HCT116 (cell line): ENCODE results near the gene APBB2. TPM values are rescaled to one million over a fixed set of nuclear protein-coding genes. Genes with fewer than 3 reads are reported as not detected.

Experiments used
- ATAC-seq: fragments of 200-7000 bp; cut with Tn5 transposase; 2 replicates; pipeline ENCODE4 v1.9.1; 2020; ENCODE audit warnings: mild to moderate bottlenecking, moderate library complexity
- BruUV-seq: library from RNA; stranded (reverse); fragments of 400-500 nt; replicated peaks from 2 replicates; lab custom pipeline; 2021; lab: Mats Ljungman, UMichigan
- CTCF ChIA-PET: fragments of 300-600 bp; sonication (Branson Sonifier 250); formaldehyde crosslinking; loops from one replicate; lab custom pipeline; 2021; ENCODE audit warnings: antibody characterized with exemption; lab: Charles Lee
- POLR2A ChIA-PET: fragments of 300-600, 350-600 bp; sonication (Branson Sonifier 250); formaldehyde crosslinking; loops from one replicate; lab custom pipeline; 2021; ENCODE audit warnings: antibody characterized with exemption; lab: Charles Lee
- RAD21 ChIA-PET, 2 experiments: fragments of 300-600 bp; sonication (Branson Sonifier 250); formaldehyde crosslinking; loops; one replicate each; lab custom pipeline; 2023; ENCODE audit warnings: low total read pairs in 2 of 2; ENCODE audit not compliant: uncharacterized antibody in 2 of 2, unreplicated experiment in 2 of 2, low non-redundant PET in 1 of 2; lab: Charles Lee
- DNase-seq: peaks from one replicate; pipeline ENCODE4 v3.0.0-alpha.2; 2010; ENCODE audit warnings: low read depth, low spot score
- H2AFZ ChIP-seq: fragments of 200-600 bp; shearing (Covaris generic), sonication (generic); 2 replicates; pipeline ENCODE4 v1.6.1; 2017; ENCODE audit warnings: low read depth, mixed run types, mixed read lengths, antibody characterized with exemption, low read length; ENCODE audit not compliant: poor library complexity, severe bottlenecking
- H3K27ac ChIP-seq: 2 replicates; pipeline ENCODE4 v1.5.1; 2012; ENCODE audit warnings: low read depth, low read length
- H3K27me3 ChIP-seq: fragments of 200-600 bp; sonication (generic); 2 replicates; pipeline ENCODE4 v1.6.1; 2016; ENCODE audit warnings: mixed run types, low read length, mixed read lengths; ENCODE audit not compliant: insufficient read depth
- H3K36me3 ChIP-seq, 2 experiments: fragments of 200-500 bp in 1 of 2; fragments of 200-600 bp in 1 of 2; sonication (Bioruptor generic) in 1 of 2; sonication (generic) in 1 of 2; 2 replicates each; pipeline versions ENCODE4 v1.5.1 to v1.6.1; 2014 to 2016; ENCODE audit warnings: low read length in 2 of 2, inconsistent platforms in 1 of 2, mixed read lengths in 1 of 2, mixed run types in 1 of 2; ENCODE audit not compliant: insufficient read depth in 2 of 2, control insufficient read depth in 1 of 2
- H3K4me1 ChIP-seq, 2 experiments: fragments of 200-600 bp in 1 of 2; sonication (generic) in 1 of 2; 2 replicates each; pipeline versions ENCODE4 v1.5.1 to v1.6.1; 2012 to 2017; ENCODE audit warnings: low read length in 2 of 2, inconsistent platforms in 1 of 2, mild to moderate bottlenecking in 1 of 2, mixed read lengths in 1 of 2, mixed run types in 1 of 2, moderate library complexity in 1 of 2; ENCODE audit not compliant: insufficient read depth in 2 of 2, control insufficient read depth in 1 of 2
- H3K4me2 ChIP-seq: fragments of 200-600 bp; sonication (generic); 2 replicates; pipeline ENCODE4 v1.6.1; 2017; ENCODE audit warnings: mixed run types, low read length, mixed read lengths
- H3K4me3 ChIP-seq, 2 experiments: fragments of 200-600 bp in 1 of 2; sonication (generic) in 1 of 2; replicated peaks in 1 of 2; 2 replicates each; pipeline ENCODE4 v1.5.1; 2011 to 2016; ENCODE audit warnings: low read length in 2 of 2, control low read depth in 1 of 2, low read depth in 1 of 2, mild to moderate bottlenecking in 1 of 2, mixed read lengths in 1 of 2, mixed run types in 1 of 2
- H3K79me2 ChIP-seq: fragments of 200-600 bp; sonication (generic); 2 replicates; pipeline ENCODE4 v1.6.1; 2017; ENCODE audit warnings: mild to moderate bottlenecking, mixed run types, low read length, moderate library complexity, mixed read lengths; ENCODE audit not compliant: insufficient read depth
- H3K9ac ChIP-seq: fragments of 200-600 bp; sonication (generic); 2 replicates; pipeline ENCODE4 v1.6.1; 2016; ENCODE audit warnings: low read length, mixed read lengths
- H3K9me2 ChIP-seq: fragments of 200-600 bp; sonication (generic), shearing (Covaris generic); 2 replicates; pipeline ENCODE4 v1.6.1; 2017; ENCODE audit warnings: mixed run types, mild to moderate bottlenecking, moderate library complexity; ENCODE audit not compliant: insufficient read depth
- H3K9me3 ChIP-seq, 2 experiments: fragments of 200-500 bp in 1 of 2; fragments of 200-600 bp in 1 of 2; sonication (Bioruptor generic) in 1 of 2; sonication (generic) in 1 of 2; 2 replicates each; pipeline ENCODE4 v1.6.1; 2014 to 2017; ENCODE audit warnings: low read length in 2 of 2, mixed read lengths in 2 of 2, inconsistent platforms in 1 of 2, low read depth in 1 of 2, mild to moderate bottlenecking in 1 of 2, mixed run types in 1 of 2, moderate library complexity in 1 of 2; ENCODE audit not compliant: control insufficient read depth in 1 of 2, insufficient read depth in 1 of 2
- H4K20me1 ChIP-seq: fragments of 200-600 bp; sonication (generic), shearing (Covaris generic); 2 replicates; pipeline ENCODE4 v1.6.1; 2017; ENCODE audit warnings: mixed run types, mild to moderate bottlenecking, moderate library complexity; ENCODE audit not compliant: insufficient read depth
- CEBPB ChIP-seq: IDR thresholded peaks from 2 replicates; pipeline ENCODE4 v1.6.1; 2012; ENCODE audit warnings: low read depth
- EGR1 ChIP-seq: IDR thresholded peaks from 2 replicates; pipeline ENCODE4 v1.6.1; 2012; ENCODE audit warnings: low read depth
- ELF1 ChIP-seq: IDR thresholded peaks from 2 replicates; pipeline ENCODE4 v1.6.1; 2012; ENCODE audit warnings: low read depth, borderline replicate concordance
- EZH2 ChIP-seq: fragments of 200-600 bp; sonication (generic); IDR thresholded peaks from 2 replicates; pipeline ENCODE4 v1.6.1; 2017; ENCODE audit warnings: antibody characterized with exemption, mixed run types
- SP1 ChIP-seq: IDR thresholded peaks from 2 replicates; pipeline ENCODE4 v1.6.1; 2012; ENCODE audit warnings: low read depth
- SRF ChIP-seq: IDR thresholded peaks from 2 replicates; pipeline ENCODE4 v1.6.1; 2012; ENCODE audit warnings: low read depth
- TCF7L2 ChIP-seq: IDR thresholded peaks from 2 replicates; pipeline ENCODE4 v1.7.0; 2011; ENCODE audit warnings: borderline replicate concordance, inconsistent platforms; ENCODE audit not compliant: insufficient read depth, insufficient read length; ENCODE audit errors: extremely low read depth
- ZFX ChIP-seq: fragments of 450-650 bp; IDR thresholded peaks from 2 replicates; pipeline ENCODE4 v1.6.1; 2017
- intact Hi-C: fragments of 100-400 bp; cut with micrococcal nuclease; formaldehyde crosslinking; loops from 2 replicates; pipeline ENCODE4 v1.10.0; 2022
- total RNA-seq: library from RNA; stranded (reverse); gene quantifications from one replicate; pipeline ENCODE4 v1.2.1, GENCODE V29; 2021; ENCODE audit not compliant: unreplicated experiment
- TF ChIP-seq, protein P1 (sequence below): IDR thresholded peaks from 2 replicates; pipeline ENCODE4 v1.6.1; 2012; ENCODE audit warnings: low read depth
- TF ChIP-seq, protein P2 (sequence below), 3 experiments: fragments of 200-600 bp in 1 of 3; sonication (generic) in 1 of 3; IDR thresholded peaks in 2 of 3; conservative IDR thresholded peaks in 1 of 3; 2 replicates each; pipeline ENCODE4 v1.5.1; 2012 to 2017; ENCODE audit warnings: low read depth in 2 of 3, low read length in 2 of 3, antibody characterized with exemption in 1 of 3, borderline replicate concordance in 1 of 3, control low read depth in 1 of 3, mild to moderate bottlenecking in 1 of 3, mixed read lengths in 1 of 3, mixed run types in 1 of 3, moderate library complexity in 1 of 3; ENCODE audit not compliant: insufficient read depth in 1 of 3
- TF ChIP-seq, protein P3 (sequence below): IDR thresholded peaks from 2 replicates; pipeline ENCODE4 v1.6.1; 2012

The APBB2 gene
- total RNA-seq, 1 experiment from 2014 or later, result 72.5 TPM

DNA sequence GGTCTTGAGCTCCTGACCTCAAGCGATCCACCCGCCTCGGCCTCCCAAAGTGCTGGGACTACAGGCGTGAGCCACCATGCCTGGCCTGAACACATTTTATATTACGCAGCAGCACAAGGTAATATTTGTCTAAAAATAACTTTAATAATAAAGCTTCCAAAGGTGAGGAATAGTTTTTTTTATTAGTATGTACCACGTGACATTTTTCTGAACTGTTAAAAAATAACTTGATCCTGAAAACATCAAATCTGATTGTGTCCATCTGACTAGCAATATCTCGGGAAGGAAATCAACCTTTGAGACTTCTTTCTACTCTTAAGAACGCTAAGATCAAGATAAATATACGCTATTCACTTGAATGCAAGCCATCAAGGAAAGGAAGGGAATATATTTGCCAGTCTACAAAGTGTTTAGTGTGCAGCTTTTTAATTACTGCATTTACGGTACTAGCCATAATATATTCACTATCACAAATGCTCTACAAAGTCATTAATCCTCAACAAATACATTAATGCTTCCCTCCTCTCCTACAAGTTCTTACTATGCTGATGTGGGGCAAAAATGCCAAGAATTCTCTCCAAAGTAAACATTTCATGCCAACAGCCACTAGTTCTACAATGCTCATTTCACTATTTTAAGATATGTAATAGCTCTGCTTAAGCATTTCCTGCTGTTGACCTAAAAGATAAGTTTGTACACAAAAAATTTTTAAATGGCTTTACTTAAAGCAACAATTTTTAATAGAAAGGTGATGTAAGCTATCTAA lies 143.6 kb downstream of the APBB2 start:
- no peak overlapping the region for H3K4me2 ChIP-seq
- H3K9ac ChIP-seq, result no peak overlapping the region
- no peak overlapping the region for H3K27ac ChIP-seq
- peaks cover 68% of the 10 kb centered on the region for H3K79me2 ChIP-seq
- POLR2A ChIA-PET, result interaction anchor here (1.2 kb wide), 1 partner anchor 12 kb away, joined by 3 read pairs; no protein-coding TSS in a partner anchor
- peaks cover 9% of the 10 kb centered on the region; the same call in 1 of the 2 replicates for H4K20me1 ChIP-seq
- DNase-seq (no peak), ATAC-seq (no peak)
- RAD21 ChIA-PET, result no interaction called here
- TF ChIP-seq CEBPB (no peak), SP1 (no peak), TCF7L2 (no peak), EZH2 (no peak), EGR1 (no peak), ZFX (no peak), ELF1 (no peak), SRF (no peak)
- TF ChIP-seq, protein P1, sequence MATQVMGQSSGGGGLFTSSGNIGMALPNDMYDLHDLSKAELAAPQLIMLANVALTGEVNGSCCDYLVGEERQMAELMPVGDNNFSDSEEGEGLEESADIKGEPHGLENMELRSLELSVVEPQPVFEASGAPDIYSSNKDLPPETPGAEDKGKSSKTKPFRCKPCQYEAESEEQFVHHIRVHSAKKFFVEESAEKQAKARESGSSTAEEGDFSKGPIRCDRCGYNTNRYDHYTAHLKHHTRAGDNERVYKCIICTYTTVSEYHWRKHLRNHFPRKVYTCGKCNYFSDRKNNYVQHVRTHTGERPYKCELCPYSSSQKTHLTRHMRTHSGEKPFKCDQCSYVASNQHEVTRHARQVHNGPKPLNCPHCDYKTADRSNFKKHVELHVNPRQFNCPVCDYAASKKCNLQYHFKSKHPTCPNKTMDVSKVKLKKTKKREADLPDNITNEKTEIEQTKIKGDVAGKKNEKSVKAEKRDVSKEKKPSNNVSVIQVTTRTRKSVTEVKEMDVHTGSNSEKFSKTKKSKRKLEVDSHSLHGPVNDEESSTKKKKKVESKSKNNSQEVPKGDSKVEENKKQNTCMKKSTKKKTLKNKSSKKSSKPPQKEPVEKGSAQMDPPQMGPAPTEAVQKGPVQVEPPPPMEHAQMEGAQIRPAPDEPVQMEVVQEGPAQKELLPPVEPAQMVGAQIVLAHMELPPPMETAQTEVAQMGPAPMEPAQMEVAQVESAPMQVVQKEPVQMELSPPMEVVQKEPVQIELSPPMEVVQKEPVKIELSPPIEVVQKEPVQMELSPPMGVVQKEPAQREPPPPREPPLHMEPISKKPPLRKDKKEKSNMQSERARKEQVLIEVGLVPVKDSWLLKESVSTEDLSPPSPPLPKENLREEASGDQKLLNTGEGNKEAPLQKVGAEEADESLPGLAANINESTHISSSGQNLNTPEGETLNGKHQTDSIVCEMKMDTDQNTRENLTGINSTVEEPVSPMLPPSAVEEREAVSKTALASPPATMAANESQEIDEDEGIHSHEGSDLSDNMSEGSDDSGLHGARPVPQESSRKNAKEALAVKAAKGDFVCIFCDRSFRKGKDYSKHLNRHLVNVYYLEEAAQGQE, result no peak
- TF ChIP-seq, protein P2, sequence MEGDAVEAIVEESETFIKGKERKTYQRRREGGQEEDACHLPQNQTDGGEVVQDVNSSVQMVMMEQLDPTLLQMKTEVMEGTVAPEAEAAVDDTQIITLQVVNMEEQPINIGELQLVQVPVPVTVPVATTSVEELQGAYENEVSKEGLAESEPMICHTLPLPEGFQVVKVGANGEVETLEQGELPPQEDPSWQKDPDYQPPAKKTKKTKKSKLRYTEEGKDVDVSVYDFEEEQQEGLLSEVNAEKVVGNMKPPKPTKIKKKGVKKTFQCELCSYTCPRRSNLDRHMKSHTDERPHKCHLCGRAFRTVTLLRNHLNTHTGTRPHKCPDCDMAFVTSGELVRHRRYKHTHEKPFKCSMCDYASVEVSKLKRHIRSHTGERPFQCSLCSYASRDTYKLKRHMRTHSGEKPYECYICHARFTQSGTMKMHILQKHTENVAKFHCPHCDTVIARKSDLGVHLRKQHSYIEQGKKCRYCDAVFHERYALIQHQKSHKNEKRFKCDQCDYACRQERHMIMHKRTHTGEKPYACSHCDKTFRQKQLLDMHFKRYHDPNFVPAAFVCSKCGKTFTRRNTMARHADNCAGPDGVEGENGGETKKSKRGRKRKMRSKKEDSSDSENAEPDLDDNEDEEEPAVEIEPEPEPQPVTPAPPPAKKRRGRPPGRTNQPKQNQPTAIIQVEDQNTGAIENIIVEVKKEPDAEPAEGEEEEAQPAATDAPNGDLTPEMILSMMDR (IDR thresholded peaks at IDR 0.05 in 2 of 3, conservative IDR thresholded peaks at IDR 0.05 in 1 of 3; ENCODE audit: borderline replicate concordance in 1 of 3, insufficient read depth in 1 of 3, low read depth in 2 of 3, low read length in 2 of 3), result no peak
- TF ChIP-seq, protein P3, sequence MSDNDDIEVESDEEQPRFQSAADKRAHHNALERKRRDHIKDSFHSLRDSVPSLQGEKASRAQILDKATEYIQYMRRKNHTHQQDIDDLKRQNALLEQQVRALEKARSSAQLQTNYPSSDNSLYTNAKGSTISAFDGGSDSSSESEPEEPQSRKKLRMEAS, result no peak
- no peaks in the 10 kb centered on the region for H3K9me3 ChIP-seq
- H3K4me1 ChIP-seq, result no peaks in the 10 kb centered on the region
- intact Hi-C loops, result no loop called here
- no peak overlapping the region for H2AFZ ChIP-seq
- no peaks in the 10 kb centered on the region for H3K36me3 ChIP-seq
- no peaks in the 10 kb centered on the region for H3K27me3 ChIP-seq
- no TSS peak for BruUV-seq
- no peaks in the 10 kb centered on the region for H3K9me2 ChIP-seq
- no peak overlapping the region for H3K4me3 ChIP-seq
- CTCF ChIA-PET, result no interaction called here
